GM19397 (cell line): ENCODE results near the gene TMEM234.

Source experiments
- ATAC-seq: cut with Tn5 transposase; IDR thresholded peaks from one replicate; pipeline ENCODE4 v1.9.1; 2021; ENCODE audit warnings: mild to moderate bottlenecking, moderate library complexity; ENCODE audit not compliant: unreplicated experiment

The TMEM234 gene

GRCh38 chr1:32201011-32201855 is 20.9 kb downstream of the TMEM234 start:
- ATAC-seq: no peak

- ATAC-seq: no peak
Observed at GRCh38 chr1:32200226-32201010, 21.7 kb downstream of the TMEM234 start, which contains the start of gene CCDC28B. Gene CCDC28B (plus strand): TSS chr1:32200595. CDS start chr1:32201936, 1,341 bp downstream.

DNA sequence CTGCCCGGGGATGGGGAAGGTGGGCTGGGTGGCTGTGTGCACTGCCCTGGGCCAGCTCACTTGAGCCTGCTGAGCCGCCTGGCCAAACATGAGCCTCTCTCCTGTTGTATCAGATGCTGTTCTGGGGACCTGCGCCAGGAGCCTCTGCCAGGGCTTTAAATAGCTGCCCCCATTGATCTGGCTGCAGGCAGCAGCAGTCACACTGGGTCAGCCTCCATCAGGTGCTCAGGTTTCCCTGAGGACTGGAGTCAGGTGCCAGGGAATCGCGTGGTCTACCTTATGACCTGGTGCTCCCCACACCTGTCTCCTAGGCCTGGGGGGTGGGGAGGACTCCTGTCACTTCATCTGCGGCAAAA is 22.5 kb downstream of the TMEM234 start:
- ATAC-seq: no peak

DNA sequence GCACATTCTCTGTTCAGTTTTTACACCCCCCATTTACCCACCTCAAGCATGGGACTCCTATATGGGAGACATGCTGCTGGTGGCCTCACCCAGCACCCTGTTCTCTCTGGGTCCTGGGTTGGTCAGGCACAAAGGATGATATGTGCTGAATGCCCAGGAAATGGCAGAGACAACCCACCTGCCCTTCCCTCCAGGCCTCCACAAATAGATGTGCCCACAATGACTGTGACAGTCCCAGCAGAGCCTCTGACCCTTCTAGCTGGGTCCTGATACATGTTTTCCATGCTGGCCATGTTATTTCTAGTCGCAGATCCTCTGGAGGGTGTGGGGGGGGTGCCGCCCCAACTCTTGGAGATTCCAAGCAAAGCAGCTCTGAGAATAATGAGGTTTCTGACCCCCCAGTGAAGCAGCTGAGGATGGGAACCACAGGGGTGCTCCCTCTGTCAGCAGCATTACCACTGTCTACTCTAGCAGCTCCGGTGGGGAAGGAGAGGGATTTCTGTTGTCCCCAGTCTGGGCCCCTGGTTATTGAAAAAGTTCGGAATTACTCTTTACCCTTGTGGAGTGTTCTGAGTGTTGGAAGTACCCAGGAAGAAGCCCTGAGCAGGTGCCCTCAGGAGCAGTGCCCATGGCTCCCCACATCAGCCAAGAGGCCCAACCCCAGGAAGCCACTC is 23.0 kb downstream of the TMEM234 start:
- ATAC-seq: no peak

- no peak for ATAC-seq
Observed at GRCh38 chr1:32198237-32199042, 23.7 kb downstream of the TMEM234 start.

DNA sequence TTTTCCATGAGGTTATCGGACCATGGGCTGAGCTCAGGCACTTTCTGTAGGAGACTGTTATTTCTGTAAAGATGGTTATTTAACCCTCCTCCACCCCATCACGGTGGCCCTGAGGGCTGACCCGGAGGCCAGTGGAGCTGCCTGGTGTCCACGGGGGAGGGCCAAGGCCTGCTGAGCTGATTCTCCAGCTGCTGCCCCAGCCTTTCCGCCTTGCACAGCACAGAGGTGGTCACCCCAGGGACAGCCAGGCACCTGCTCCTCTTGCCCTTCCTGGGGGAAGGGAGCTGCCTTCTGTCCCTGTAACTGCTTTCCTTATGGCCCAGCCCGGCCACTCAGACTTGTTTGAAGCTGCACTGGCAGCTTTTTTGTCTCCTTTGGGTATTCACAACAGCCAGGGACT is 24.3 kb downstream of the TMEM234 start:
- ATAC-seq: no peak

GRCh38 chr1:32197074-32197473 is 25.1 kb downstream of the TMEM234 start:
- ATAC-seq: no peak

DNA sequence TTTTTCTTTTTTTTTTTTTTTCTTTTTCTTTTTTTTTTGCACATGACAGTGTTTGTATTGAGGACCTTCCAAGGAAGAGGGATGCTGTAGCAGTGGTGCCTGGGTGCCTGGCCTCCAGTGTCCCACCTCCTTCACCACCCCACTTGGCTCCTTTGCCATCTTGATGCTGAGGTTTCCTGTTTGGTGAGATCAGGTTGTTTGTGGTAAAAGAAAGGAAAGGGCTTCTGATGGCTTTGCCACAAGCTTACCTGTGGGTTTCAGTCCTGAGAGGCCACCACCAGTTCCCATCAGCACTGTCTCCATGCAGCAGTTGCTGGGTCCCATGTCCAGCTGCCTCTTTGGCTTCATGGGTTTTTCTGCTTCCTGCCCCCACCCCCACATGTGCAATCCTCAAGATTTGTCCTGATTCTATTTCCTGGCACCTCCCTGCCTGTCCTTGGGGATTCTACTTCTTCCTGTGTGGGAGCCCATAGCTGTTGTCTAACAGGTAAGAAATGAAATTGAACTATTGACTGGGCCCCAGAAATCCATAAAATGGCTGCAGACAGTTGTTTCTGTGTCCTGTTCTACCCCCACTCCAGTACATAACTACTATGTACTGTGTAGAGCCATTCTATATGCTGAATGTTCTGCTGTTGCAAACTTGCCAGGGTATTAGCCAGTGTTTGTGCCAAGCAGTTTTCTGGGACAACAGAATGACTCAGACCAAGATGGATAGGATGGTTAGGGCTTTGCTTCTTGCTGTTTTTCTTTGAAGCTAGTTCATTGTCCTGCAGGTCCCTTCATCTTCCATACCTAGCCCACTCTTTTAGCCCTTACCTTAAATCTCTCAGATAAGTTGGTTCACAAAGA is 26.0 kb downstream of the TMEM234 start:
- ATAC-seq: no peak

DNA sequence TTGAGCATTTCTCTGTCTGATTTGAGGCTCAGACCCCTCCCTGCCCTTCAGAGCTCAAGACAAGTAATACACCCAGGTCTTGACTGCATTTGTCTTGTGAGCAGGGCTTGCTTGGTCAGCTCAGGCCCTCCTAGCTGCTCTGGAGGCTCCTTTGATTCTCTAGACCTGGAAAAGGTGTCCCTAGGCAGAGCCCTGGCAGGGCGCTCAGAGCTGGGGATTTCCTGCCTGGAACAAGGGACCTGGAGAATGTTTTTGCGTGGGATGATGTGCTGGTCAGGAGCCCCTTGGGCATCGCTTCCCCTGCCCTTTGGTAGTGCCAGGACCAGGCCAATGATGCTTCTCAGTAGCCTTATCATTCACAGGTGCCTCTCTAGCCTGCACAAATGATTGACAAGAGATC is 26.6 kb downstream of the TMEM234 start:
- no peak for ATAC-seq

DNA sequence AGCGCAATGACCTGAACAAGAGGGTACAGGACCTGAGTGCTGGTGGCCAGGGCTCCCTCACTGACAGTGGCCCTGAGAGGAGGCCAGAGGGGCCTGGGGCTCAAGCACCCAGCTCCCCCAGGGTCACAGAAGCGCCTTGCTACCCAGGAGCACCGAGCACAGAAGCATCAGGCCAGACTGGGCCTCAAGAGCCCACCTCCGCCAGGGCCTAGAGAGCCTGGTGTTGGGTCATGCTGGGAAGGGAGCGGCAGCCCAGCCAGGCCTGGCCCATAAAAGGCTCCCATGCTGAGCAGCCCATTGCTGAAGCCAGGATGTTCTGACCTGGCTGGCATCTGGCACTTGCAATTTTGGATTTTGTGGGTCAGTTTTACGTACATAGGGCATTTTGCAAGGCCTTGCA is 27.2 kb downstream of the TMEM234 start:
- ATAC-seq: no peak

GRCh38 chr1:32192220-32192948 is 29.8 kb downstream of the TMEM234 start:
- no peak for ATAC-seq

- no peak for ATAC-seq
Observed at GRCh38 chr1:32187850-32188249, 34.3 kb downstream of the TMEM234 start.

DNA sequence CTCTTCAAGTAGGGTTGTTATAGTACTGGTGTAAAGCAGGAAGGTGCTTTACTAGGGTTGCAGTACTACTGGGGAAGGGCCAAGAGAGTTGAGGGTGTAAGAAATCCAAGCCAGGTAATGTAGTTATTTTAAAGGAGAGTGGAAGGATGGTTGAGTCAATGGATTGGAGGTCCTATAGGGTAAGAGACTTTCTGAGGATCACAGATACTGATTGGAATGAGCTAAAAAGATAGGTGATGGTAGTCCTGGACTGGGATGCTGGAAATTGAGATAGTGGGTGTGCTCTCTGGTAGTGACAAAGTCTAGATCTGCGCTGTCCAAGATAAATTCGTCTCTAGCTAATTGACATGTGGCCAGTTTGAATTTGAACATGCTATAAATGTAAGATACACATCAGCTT is 35.7 kb downstream of the TMEM234 start:
- ATAC-seq: no peak

DNA sequence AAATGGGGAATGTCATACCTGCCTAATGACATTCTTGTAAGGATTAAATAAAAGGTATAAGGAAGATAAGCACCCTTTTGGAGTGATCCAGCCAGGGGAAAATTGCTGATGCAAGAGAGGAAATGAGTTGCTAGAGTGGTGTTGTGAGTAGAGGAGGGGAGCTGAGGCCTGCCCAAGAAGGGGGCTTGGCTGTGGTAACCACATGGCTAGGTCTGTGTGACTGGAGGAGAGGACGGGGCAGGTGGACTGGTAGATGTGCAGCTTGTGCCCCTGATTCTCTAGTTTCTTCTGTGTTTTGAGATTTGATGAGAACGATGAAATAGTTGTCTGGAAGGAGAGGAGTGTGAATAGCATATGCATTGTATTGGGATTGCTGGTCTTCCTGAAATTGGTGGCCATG is 36.1 kb downstream of the TMEM234 start:
- no peak for ATAC-seq

GRCh38 chr1:32184650-32185049 is 37.5 kb downstream of the TMEM234 start:
- no peak for ATAC-seq

DNA sequence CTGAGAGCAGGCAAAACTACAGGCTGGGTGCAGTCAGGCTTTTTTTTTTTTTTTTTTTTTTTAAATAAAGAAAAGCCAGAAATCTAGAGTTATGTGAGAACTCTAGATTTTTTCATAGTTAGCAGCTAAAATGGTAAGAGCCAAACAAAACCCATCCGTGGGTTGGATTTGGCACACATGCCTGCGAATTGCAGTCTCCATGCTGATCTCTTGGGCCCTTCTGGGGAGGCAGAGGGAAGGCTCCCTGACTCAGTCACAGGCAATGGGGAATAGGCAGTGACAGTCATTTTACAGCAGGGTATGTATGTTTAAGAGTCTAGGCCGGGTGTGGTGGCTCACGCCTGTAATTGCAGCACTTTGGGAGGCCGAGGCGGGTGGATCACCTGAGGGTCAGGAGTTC is 40.1 kb downstream of the TMEM234 start:
- ATAC-seq: no peak

- no peak for ATAC-seq
Observed at GRCh38 chr1:32181563-32181962, 40.6 kb downstream of the TMEM234 start.

- ATAC-seq: no peak
Observed at GRCh38 chr1:32181065-32181464, 41.1 kb downstream of the TMEM234 start.
